Endodermal cell (in vitro differentiated cells): ENCODE results near the gene CHGA. TPM values are rescaled to one million over a fixed set of nuclear protein-coding genes. Genes with fewer than 3 reads are reported as not detected.

Experiments used
- DNase-seq: peaks from one replicate; pipeline ENCODE4 v3.0.0-alpha.2; 2017
- H3K27ac ChIP-seq: 2 replicates; pipeline ENCODE4 v1.5.1; 2013; ENCODE audit warnings: mild to moderate bottlenecking, low read depth, low read length, moderate library complexity
- H3K27me3 ChIP-seq: 2 replicates; pipeline ENCODE4 v1.6.1; 2013; ENCODE audit warnings: mild to moderate bottlenecking, low read length, moderate library complexity; ENCODE audit not compliant: insufficient read depth, control insufficient read depth, poor library complexity, severe bottlenecking
- H3K36me3 ChIP-seq: 2 replicates; pipeline ENCODE4 v1.7.0; 2013; ENCODE audit warnings: mild to moderate bottlenecking, low read length, moderate library complexity; ENCODE audit not compliant: control insufficient read depth, insufficient read depth
- H3K4me1 ChIP-seq: one replicate; pipeline ENCODE4 v1.7.0; 2013; ENCODE audit warnings: low read length; ENCODE audit not compliant: control insufficient read depth, insufficient read depth
- H3K4me3 ChIP-seq: 2 replicates; pipeline ENCODE4 v1.5.1; 2013; ENCODE audit warnings: mild to moderate bottlenecking, low read length, moderate library complexity
- H3K9ac ChIP-seq: 2 replicates; pipeline ENCODE4 v1.6.1; 2013; ENCODE audit warnings: mild to moderate bottlenecking, low read length, moderate library complexity; ENCODE audit not compliant: poor library complexity, severe bottlenecking; ENCODE audit errors: extremely low read depth
- H3K9me3 ChIP-seq: 2 replicates; pipeline ENCODE4 v1.6.1; 2013; ENCODE audit warnings: mild to moderate bottlenecking, low read length, moderate library complexity; ENCODE audit not compliant: control insufficient read depth
- H3K27ac Mint-ChIP-seq: 2 replicates; pipeline ENCODE4 v1.8.0; 2020; ENCODE audit warnings: mixed read lengths
- H3K27me3 Mint-ChIP-seq: 2 replicates; pipeline ENCODE4 v1.8.0; 2021; ENCODE audit warnings: mild to moderate bottlenecking, mixed read lengths; ENCODE audit not compliant: insufficient read depth
- H3K36me3 Mint-ChIP-seq: 2 replicates; pipeline ENCODE4 v1.8.0; 2020; ENCODE audit warnings: low read depth, mixed read lengths
- H3K4me1 Mint-ChIP-seq: 2 replicates; pipeline ENCODE4 v1.8.0; 2020; ENCODE audit warnings: mixed read lengths
- H3K4me3 Mint-ChIP-seq: 2 replicates; pipeline ENCODE4 v1.8.0; 2020; ENCODE audit warnings: mild to moderate bottlenecking, moderate library complexity, mixed read lengths
- H3K9me3 Mint-ChIP-seq: 2 replicates; pipeline ENCODE4 v1.8.0; 2020; ENCODE audit warnings: mild to moderate bottlenecking, mixed read lengths
- WGBS, 2 experiments: methylation state at CpG; one replicate each; pipeline versions ENCODE4 v1.1.5 to v1.1.7; 2013; ENCODE audit warnings: missing lambda C conversion rate in 2 of 2, mixed read lengths in 1 of 2; ENCODE audit not compliant: insufficient coverage in 1 of 2, insufficient read length in 1 of 2; 5-methylcytosine and 5-hydroxymethylcytosine counted together
- total RNA-seq, 2 donors: library from RNA; stranded (reverse); fragmentation: NEBNext Ultra II Directional in 1 of 2; extraction: Animal tissue kit (Norgen Biotek cat#: 25700) in 1 of 2; gene quantifications; 2 replicates in 1 of 2; 3 replicates in 1 of 2; pipeline ENCODE4 v1.2.1, GENCODE V29; 2021
- TF ChIP-seq, protein P1 (sequence below): fragments of 200-600 bp; sonication (generic); conservative IDR thresholded peaks from 2 replicates; pipeline ENCODE4 v1.5.0; 2021; ENCODE audit warnings: antibody characterized with exemption, mild to moderate bottlenecking

Gene CHGA
- total RNA-seq, 2 donors from 2014 or later, result 4.6 TPM

DNA sequence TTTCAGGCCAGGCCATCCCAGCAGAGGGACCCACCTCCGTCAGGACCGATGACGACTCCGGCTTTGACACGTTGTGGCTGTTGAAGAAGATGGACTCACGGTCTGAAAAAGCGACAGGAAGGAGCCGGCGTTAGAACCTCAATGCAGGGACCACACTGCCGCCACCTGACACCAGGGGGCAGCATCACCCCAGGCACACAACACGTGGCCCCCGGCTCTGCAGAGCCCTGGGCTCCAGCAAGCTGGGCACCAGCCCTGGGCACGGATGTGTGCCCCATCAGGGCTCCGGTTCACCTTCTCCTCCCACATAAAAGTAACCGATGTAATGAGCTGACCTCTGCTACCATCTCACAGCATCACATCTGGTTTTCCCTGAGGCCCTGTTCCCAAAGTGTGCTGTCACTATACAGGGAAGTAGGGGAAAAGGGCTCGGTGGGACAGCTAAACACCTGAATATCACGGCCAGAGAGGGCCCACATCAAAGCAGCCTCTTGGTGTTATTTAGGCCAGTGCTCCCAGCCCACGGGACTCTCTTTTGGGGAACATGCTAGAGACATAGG lies 29.0 kb downstream of the CHGA start:
- Mint-ChIP-seq H3K27me3 (no peaks in the 10 kb centered on the region), H3K4me3 (no peak overlapping the region), H3K36me3 (peaks cover 9% of the 10 kb centered on the region), H3K9me3 (no peaks in the 10 kb centered on the region), H3K27ac (no peak overlapping the region), H3K4me1 (no peaks in the 10 kb centered on the region)
- peaks cover 9% of the 10 kb centered on the region for H3K36me3 ChIP-seq
- TF ChIP-seq, protein P1, sequence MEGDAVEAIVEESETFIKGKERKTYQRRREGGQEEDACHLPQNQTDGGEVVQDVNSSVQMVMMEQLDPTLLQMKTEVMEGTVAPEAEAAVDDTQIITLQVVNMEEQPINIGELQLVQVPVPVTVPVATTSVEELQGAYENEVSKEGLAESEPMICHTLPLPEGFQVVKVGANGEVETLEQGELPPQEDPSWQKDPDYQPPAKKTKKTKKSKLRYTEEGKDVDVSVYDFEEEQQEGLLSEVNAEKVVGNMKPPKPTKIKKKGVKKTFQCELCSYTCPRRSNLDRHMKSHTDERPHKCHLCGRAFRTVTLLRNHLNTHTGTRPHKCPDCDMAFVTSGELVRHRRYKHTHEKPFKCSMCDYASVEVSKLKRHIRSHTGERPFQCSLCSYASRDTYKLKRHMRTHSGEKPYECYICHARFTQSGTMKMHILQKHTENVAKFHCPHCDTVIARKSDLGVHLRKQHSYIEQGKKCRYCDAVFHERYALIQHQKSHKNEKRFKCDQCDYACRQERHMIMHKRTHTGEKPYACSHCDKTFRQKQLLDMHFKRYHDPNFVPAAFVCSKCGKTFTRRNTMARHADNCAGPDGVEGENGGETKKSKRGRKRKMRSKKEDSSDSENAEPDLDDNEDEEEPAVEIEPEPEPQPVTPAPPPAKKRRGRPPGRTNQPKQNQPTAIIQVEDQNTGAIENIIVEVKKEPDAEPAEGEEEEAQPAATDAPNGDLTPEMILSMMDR, result peak; percentile 95
- no peaks in the 10 kb centered on the region for H3K9me3 ChIP-seq
- H3K4me3 ChIP-seq, result no peak overlapping the region
- no peak overlapping the region for H3K27ac ChIP-seq
- no peaks in the 10 kb centered on the region for H3K27me3 ChIP-seq
- DNase-seq, result peak; percentile 93
- WGBS, 2 experiments, result 54 to 56% methylated on average over 16 to 18 of the region's 18 CpGs
- no peak overlapping the region for H3K9ac ChIP-seq
- H3K4me1 ChIP-seq, result no peaks in the 10 kb centered on the region

DNA sequence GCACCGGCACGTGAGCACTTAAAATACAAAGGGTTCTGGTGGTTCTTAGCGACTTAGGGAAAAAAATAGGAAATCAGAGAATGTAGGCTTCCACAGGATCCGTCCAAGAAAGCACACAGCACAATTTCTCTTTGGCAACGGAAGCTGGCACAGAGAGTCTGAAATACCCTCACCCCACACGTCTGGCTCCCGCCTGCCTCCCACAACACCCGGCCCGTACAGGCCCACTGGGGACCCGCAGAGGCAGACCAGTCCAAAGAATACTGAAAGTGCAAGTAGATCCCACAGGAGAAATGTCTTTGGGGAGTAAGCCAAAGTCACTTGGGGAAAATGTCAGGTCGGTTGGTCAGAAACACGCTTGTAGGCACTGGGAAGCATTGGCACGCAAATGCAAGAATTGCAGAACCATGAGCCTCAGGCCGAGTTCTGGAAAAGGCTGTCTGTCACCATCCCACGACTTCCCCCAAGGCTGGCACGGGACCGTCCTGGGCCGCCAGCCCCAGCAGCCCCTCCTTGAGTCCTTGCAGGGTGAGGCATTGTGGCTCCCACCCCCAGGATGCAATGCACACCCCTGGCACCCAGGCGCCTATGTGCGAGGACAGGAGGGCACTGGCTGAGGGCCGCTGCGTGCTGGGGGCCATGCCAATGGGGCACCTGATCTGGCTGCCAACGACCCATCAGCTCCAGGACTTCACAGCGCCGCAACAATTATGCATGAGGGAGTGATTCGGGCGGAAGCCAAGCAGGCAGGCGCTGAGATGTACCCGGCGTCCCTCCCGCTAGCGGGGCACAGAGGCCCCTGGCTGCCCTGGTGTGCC lies 29.7 kb downstream of the CHGA start:
- Histone ChIP-seq H3K4me3 (no peak overlapping the region), H3K9me3 (no peaks in the 10 kb centered on the region), H3K4me1 (no peaks in the 10 kb centered on the region), H3K36me3 (peaks cover 9% of the 10 kb centered on the region), H3K27me3 (no peaks in the 10 kb centered on the region), H3K9ac (no peak overlapping the region), H3K27ac (no peak overlapping the region)
- Mint-ChIP-seq H3K9me3 (no peaks in the 10 kb centered on the region), H3K4me1 (no peaks in the 10 kb centered on the region), H3K4me3 (no peak overlapping the region), H3K36me3 (peaks cover 7% of the 10 kb centered on the region), H3K27ac (no peak overlapping the region), H3K27me3 (no peaks in the 10 kb centered on the region)
- WGBS, 2 experiments, result 93 to 95% methylated on average over 28 to 32 of the region's 32 CpGs
- TF ChIP-seq, protein P1, result no peak
- no peak for DNase-seq

DNA sequence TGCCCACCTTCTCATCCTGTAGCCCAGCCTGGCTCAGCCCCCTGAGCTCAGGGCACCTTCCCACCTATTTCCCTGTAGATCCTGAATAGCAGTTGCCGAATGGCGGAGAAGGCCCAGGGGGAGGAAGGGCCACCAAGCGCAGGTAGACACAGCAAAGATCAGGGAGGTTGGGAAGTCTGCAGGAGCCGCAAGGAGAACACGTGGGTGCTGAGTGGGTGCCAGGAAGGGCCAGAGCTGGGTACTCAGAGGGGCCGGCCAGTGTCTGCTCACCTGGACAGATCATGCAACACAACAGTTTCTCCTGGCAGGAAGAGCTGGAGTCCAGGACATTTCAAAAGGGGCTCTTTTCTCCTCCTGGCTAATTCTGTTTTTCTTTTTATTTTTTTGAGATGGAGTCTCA lies 30.6 kb downstream of the CHGA start:
- no peak overlapping the region for H3K4me3 ChIP-seq
- peaks cover 9% of the 10 kb centered on the region for H3K36me3 ChIP-seq
- no peaks in the 10 kb centered on the region for H3K9me3 ChIP-seq
- WGBS, 2 experiments, result 94 to 96% methylated on average over 6 of the region's 6 CpGs
- no peak overlapping the region for H3K4me3 Mint-ChIP-seq
- no peaks in the 10 kb centered on the region for H3K9me3 Mint-ChIP-seq
- no peak for DNase-seq
- no peak overlapping the region for H3K9ac ChIP-seq
- no peaks in the 10 kb centered on the region for H3K27me3 Mint-ChIP-seq
- H3K36me3 Mint-ChIP-seq, result peaks cover 1% of the 10 kb centered on the region
- H3K4me1 Mint-ChIP-seq, result no peaks in the 10 kb centered on the region
- no peak overlapping the region for H3K27ac ChIP-seq
- TF ChIP-seq, protein P1, result no peak
- H3K27ac Mint-ChIP-seq, result no peak overlapping the region
- no peaks in the 10 kb centered on the region for H3K27me3 ChIP-seq
- H3K4me1 ChIP-seq, result no peaks in the 10 kb centered on the region
